GM12878 (cell line): ENCODE measurements around the gene IL22RA2. TPM values are rescaled to one million over a fixed set of nuclear protein-coding genes. Genes with fewer than 3 reads are reported as not detected.

Source experiments
- CBX3 ChIP-seq: fragments of 200-600 bp; sonication (generic); IDR thresholded peaks from 2 replicates; pipeline ENCODE4 v1.6.1; 2016; ENCODE audit warnings: low read depth, borderline replicate concordance
- EED ChIP-seq: sonication (generic); IDR thresholded peaks from 2 replicates; pipeline ENCODE4 v1.6.1; 2016; ENCODE audit warnings: antibody characterized with exemption, low read depth
- polyA plus RNA-seq, 11 experiments: library from polyadenylated mRNA; depleted of rRNA in 4 of 11; unstranded in 6 of 11; stranded (reverse) in 5 of 11; fragments of >200 nt; fragmentation: Nextera tagmentation in 4 of 11; fragmentation: Illumina TruSeq in 1 of 11; extraction: Ambion mirVana in 4 of 11; extraction: Trizol in 1 of 11; gene quantifications; 1 replicate in 1 of 11; 2 replicates in 10 of 11; pipeline versions ENCODE4 v1.2.1 to v1.2.3, GENCODE V29; 2011 to 2016; ENCODE audit warnings: inconsistent platforms in 2 of 11, missing spikeins in 2 of 11, low read depth in 1 of 11
- total RNA-seq, 4 experiments: library from RNA; depleted of rRNA in 3 of 4; stranded (reverse); fragments of >200 nt in 3 of 4; fragmentation: Illumina TruSeq in 1 of 4; extraction: Trizol in 1 of 4; gene quantifications; 2 replicates each; pipeline versions ENCODE4 v1.2.1 to v1.2.3, GENCODE V29; 2013 to 2021
- TF ChIP-seq, protein P1 (sequence below): fragments of 450-650 bp; formaldehyde crosslinking; IDR thresholded peaks from 2 replicates; pipeline ENCODE4 v1.4.0; 2020; ENCODE audit warnings: mild to moderate bottlenecking, moderate library complexity
- TF ChIP-seq, protein P2 (sequence below): fragments of 450-650 bp; IDR thresholded peaks from 2 replicates; pipeline ENCODE4 v1.6.1; 2016; ENCODE audit warnings: mild to moderate bottlenecking, moderate library complexity, borderline replicate concordance
- TF ChIP-seq, protein P3 (sequence below): fragments of 450-650 bp; IDR thresholded peaks from 2 replicates; pipeline ENCODE4 v1.6.1; 2018; ENCODE audit warnings: borderline replicate concordance, mild to moderate bottlenecking; ENCODE audit not compliant: partially characterized antibody

The IL22RA2 gene
- total and polyA plus RNA-seq, 10 of the 15 experiments (the other 5 are each of a cell fraction or from before 2014, with no cell fraction given), result 0.05 to 0.22 (median 0.09) TPM; not detected in 3

DNA sequence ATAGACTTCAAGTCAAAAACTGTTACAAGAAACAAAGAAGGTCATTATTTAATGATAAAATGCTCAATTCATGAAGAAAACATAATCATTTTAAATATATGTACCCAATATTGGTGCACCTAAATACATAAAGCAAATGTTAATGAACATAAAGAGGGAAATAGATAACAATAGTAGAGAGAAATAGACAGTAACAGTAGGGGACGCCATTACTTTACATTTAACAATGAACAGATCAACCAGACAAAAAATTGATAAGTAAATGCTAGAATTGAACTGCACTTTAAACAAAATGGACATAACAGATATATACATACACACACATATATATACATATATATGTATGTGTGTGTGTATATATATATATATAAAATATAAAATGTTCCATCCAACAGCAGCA lies 37.4 kb downstream of the IL22RA2 start (continued):
- TF ChIP-seq, protein P1, sequence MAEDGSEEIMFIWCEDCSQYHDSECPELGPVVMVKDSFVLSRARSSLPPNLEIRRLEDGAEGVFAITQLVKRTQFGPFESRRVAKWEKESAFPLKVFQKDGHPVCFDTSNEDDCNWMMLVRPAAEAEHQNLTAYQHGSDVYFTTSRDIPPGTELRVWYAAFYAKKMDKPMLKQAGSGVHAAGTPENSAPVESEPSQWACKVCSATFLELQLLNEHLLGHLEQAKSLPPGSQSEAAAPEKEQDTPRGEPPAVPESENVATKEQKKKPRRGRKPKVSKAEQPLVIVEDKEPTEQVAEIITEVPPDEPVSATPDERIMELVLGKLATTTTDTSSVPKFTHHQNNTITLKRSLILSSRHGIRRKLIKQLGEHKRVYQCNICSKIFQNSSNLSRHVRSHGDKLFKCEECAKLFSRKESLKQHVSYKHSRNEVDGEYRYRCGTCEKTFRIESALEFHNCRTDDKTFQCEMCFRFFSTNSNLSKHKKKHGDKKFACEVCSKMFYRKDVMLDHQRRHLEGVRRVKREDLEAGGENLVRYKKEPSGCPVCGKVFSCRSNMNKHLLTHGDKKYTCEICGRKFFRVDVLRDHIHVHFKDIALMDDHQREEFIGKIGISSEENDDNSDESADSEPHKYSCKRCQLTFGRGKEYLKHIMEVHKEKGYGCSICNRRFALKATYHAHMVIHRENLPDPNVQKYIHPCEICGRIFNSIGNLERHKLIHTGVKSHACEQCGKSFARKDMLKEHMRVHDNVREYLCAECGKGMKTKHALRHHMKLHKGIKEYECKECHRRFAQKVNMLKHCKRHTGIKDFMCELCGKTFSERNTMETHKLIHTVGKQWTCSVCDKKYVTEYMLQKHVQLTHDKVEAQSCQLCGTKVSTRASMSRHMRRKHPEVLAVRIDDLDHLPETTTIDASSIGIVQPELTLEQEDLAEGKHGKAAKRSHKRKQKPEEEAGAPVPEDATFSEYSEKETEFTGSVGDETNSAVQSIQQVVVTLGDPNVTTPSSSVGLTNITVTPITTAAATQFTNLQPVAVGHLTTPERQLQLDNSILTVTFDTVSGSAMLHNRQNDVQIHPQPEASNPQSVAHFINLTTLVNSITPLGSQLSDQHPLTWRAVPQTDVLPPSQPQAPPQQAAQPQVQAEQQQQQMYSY (CRISPR knock-in tag), result no peak
- TF ChIP-seq EED (no peak), CBX3 (no peak)
- TF ChIP-seq, protein P2, sequence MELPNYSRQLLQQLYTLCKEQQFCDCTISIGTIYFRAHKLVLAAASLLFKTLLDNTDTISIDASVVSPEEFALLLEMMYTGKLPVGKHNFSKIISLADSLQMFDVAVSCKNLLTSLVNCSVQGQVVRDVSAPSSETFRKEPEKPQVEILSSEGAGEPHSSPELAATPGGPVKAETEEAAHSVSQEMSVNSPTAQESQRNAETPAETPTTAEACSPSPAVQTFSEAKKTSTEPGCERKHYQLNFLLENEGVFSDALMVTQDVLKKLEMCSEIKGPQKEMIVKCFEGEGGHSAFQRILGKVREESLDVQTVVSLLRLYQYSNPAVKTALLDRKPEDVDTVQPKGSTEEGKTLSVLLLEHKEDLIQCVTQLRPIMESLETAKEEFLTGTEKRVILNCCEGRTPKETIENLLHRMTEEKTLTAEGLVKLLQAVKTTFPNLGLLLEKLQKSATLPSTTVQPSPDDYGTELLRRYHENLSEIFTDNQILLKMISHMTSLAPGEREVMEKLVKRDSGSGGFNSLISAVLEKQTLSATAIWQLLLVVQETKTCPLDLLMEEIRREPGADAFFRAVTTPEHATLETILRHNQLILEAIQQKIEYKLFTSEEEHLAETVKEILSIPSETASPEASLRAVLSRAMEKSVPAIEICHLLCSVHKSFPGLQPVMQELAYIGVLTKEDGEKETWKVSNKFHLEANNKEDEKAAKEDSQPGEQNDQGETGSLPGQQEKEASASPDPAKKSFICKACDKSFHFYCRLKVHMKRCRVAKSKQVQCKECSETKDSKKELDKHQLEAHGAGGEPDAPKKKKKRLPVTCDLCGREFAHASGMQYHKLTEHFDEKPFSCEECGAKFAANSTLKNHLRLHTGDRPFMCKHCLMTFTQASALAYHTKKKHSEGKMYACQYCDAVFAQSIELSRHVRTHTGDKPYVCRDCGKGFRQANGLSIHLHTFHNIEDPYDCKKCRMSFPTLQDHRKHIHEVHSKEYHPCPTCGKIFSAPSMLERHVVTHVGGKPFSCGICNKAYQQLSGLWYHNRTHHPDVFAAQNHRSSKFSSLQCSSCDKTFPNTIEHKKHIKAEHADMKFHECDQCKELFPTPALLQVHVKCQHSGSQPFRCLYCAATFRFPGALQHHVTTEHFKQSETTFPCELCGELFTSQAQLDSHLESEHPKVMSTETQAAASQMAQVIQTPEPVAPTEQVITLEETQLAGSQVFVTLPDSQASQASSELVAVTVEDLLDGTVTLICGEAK, result no peak
- TF ChIP-seq, protein P3, sequence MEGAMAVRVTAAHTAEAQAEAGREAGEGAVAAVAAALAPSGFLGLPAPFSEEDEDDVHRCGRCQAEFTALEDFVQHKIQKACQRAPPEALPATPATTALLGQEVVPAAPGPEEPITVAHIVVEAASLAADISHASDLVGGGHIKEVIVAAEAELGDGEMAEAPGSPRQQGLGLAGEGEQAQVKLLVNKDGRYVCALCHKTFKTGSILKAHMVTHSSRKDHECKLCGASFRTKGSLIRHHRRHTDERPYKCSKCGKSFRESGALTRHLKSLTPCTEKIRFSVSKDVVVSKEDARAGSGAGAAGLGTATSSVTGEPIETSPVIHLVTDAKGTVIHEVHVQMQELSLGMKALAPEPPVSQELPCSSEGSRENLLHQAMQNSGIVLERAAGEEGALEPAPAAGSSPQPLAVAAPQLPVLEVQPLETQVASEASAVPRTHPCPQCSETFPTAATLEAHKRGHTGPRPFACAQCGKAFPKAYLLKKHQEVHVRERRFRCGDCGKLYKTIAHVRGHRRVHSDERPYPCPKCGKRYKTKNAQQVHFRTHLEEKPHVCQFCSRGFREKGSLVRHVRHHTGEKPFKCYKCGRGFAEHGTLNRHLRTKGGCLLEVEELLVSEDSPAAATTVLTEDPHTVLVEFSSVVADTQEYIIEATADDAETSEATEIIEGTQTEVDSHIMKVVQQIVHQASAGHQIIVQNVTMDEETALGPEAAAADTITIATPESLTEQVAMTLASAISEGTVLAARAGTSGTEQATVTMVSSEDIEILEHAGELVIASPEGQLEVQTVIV, result no peak
